Measurements from ENCODE around the gene PSD4.

Gene PSD4

DNA sequence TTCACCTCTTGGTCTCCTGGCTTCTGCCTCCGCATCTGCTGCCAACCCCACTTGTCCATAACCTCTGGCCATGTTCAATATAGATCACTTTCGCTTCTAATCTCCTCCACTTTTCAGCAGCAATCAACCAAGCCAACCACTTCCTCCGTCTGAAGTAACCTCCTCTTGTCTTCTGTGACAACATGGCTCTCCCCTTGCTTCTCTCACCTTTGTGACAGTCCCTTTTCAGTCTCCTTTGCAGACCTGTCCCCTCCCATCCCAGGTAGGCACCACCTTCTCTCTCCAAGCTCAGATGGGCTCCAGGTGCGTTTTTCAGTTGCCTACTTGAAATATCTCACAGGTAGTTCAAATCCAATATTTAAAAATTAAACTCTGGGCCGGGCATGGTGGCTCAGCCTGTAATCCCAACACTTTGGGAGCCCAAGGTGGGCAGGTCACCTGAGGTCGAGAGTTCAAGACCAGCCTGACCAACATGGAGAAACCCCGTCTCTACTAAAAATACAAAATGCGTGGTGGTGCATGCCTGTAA, 4.7 kb upstream of the PSD4 start:
- Mint-ChIP-seq H3K27me3 (no peaks in the 10 kb centered on the region), H3K4me3 (peak overlapping the region; percentile 3 to 36), H3K36me3 (peaks cover 9 to 13% of the 10 kb centered on the region in 2 donors), H3K27ac (peak overlapping the region; percentile 63), H3K4me1 (peaks cover 49 to 65% of the 10 kb centered on the region in 2 donors), H3K9me3 (peaks cover 4 to 5% of the 10 kb centered on the region in 2 donors)
- DNase-seq (no peak), ATAC-seq (replicated peaks) (peak; percentile 25 to 37)

DNA sequence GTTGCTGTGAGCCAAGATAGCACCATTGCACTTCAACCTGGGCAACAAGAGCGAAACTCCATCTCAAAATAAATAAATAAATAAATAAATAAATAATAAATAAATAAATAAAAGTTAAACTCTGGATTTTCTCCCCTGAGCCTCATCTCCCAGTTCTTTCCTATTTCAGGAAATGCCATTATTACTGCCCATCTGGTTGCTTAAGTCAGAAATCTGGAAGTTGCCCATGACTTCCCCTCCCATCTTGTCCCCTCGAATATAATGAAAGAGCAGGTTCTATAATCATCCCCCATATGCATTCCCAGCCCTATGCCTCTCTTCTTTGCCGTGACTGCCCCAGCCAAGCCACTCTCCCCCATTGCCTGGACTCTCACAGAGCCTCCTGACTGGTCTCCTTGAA, 4.2 kb upstream of the PSD4 start:
- Mint-ChIP-seq H3K27ac (peak overlapping the region; percentile 75), H3K36me3 (peaks cover 9 to 18% of the 10 kb centered on the region in 2 donors), H3K27me3 (no peaks in the 10 kb centered on the region), H3K4me3 (peak overlapping the region in 1 of 2 donors; percentile 2), H3K9me3 (peaks cover 4 to 5% of the 10 kb centered on the region in 2 donors), H3K4me1 (peaks cover 51 to 70% of the 10 kb centered on the region in 2 donors)
- ATAC-seq (replicated peaks) (no peak), DNase-seq (no peak)

DNA sequence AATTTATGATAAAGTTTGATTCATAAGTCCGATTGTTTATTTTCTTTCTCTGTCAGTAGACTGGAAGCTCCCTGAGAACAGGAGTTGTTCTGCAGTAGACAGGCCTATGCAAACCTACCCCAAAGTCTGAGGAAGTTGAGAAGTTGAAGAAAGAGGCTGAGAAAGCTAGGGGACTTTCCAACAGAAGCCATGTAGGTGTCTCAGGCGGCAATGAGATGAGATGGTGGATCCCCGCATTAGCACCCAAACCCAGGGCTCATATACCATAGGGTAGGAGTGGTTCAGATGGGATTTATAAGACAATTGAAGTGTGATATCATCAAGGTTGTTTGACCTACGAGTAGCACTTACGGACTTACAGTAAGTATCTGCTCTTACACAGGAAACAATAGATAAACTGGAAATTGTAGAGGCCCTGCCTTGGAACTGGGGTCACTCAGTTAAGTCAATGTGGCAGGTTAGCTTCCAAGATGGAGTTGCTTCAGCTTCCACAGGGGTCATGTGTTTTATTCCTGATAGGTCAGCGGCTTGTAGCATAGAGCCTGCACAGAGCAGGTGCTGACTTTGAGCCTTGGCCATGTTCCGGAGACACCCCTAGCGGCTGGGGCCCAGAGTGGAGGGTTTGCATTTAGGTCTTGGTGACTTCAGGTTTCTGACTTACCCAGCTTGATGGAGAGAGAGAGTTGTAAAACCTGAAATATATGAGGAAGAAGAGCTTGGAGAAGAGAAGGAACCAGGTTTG, 2.3 kb upstream of the PSD4 start:
- Mint-ChIP-seq H3K4me3 (peak overlapping the region in 1 of 2 donors; percentile 44), H3K36me3 (peaks cover 17 to 27% of the 10 kb centered on the region in 2 donors)
- no peak for DNase-seq

DNA sequence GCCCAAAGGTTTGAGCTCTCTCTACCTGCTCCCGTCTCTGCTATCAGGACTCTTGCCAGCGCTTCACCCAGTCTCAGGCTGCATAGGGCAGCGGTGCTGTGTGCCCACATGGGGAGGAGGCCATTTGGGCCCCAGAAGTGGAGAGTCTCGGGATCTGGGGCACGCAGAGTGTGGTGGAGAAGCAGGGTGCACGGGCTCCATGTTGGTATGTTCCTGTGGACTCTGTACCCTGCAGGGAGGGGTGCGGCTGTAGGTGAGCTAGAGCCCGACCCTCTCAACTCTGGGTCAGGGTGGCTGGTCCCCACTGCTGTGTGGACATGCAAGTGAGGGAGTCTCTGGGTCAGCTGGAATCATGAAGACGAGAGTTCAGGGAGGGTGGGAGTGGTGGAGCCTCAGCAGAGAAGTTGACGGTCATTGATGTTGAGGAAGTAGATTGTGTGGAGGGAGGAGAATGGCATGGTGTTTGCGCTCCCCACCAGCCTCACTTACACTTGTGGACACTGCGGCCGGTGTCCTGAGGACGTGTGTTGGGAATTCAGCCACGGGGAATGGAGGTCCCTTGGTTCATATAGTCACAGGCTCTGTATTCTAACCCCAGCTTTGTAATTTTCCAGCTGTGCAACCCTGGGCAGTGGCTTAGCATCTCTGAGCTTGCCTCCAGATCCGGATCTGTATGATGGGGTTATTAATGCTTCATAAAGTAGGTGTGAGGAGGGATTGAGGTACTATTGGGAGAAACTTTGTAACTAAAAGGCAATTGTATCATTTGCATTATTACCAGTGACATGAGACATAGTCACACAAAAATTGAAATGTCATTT, 840 bp upstream of the PSD4 start:
- peaks cover 25 to 38% of the 10 kb centered on the region in 2 donors for H3K36me3 Mint-ChIP-seq
- H3K4me1 Mint-ChIP-seq: peaks cover 62 to 82% of the 10 kb centered on the region in 2 donors
- H3K27ac Mint-ChIP-seq: peak overlapping the region; percentile 85
- peaks cover 4 to 5% of the 10 kb centered on the region in 2 donors for H3K9me3 Mint-ChIP-seq
- DNase-seq (no peak), ATAC-seq (replicated peaks) (no peak)
- no peaks in the 10 kb centered on the region for H3K27me3 Mint-ChIP-seq
- peak overlapping the region; percentile 81 to 82 for H3K4me3 Mint-ChIP-seq

More for the DNA sequence above, 2.3 kb upstream of the PSD4 start:
- no peak for ATAC-seq (replicated peaks)
- Mint-ChIP-seq H3K27ac (peak overlapping the region; percentile 92), H3K27me3 (no peaks in the 10 kb centered on the region), H3K9me3 (peaks cover 4 to 5% of the 10 kb centered on the region in 2 donors), H3K4me1 (peaks cover 55 to 84% of the 10 kb centered on the region in 2 donors)

DNA sequence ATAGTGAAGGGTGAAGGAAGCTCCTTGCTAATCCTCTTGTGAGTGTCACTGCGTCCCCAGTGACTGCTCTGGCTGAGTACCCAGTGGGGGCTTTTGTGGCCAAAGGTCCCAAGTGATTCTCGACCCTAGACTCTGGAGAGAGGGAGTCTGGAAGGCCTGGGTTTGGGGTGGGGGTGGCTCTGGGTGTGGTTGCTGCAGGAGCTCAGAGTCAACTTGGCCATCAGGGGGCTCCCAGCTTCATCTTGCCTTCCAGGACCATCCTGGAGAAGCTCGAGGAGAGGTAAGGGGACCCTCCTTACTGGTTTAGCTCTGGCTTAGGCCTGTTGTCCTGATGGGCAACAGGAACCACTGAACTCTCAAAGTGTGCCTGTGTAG, 592 bp downstream of the PSD4 start:
- ATAC-seq (replicated peaks): peak in 1 of 2 donors; percentile 0
- peak overlapping the region; percentile 85 for H3K27ac Mint-ChIP-seq
- peaks cover 61 to 82% of the 10 kb centered on the region in 2 donors for H3K4me1 Mint-ChIP-seq
- H3K9me3 Mint-ChIP-seq: peaks cover 4 to 5% of the 10 kb centered on the region in 2 donors
- peak overlapping the region; percentile 81 to 82 for H3K4me3 Mint-ChIP-seq
- no peak for DNase-seq
- no peaks in the 10 kb centered on the region for H3K27me3 Mint-ChIP-seq
- peaks cover 35 to 52% of the 10 kb centered on the region in 2 donors for H3K36me3 Mint-ChIP-seq

DNA sequence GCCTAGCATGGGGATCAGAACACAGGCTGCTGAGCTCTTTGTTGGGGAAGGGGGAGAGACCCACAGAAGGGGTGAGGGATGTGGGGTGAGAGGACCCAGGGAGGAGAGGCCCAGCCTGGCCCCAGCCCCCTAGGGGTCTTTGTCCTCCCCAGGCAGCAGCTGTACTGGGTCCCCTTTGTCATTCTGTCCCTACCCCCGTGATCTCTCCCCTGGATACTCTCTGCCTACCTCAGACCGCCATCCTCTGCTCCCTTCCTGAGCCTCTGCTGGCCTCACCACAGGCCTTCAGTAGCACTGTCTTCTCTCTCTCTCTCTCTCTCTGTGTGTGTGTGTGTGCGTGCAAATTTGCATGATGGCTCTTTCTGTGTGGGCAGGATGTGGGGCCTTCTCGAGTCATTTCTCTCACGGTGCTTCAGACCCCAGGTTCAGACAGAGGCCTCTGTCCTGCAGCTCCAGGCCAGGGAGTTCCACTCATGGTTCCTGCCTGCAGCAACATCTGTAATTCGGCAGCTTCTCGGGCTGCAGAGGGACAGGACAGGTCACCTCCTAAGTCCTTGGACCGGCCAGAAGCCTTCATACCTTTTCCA, 1.4 kb downstream of the PSD4 start:
- DNase-seq: peak; percentile 73
- Mint-ChIP-seq H3K4me1 (peaks cover 61 to 85% of the 10 kb centered on the region in 2 donors), H3K36me3 (peaks cover 35 to 56% of the 10 kb centered on the region in 2 donors), H3K27ac (peak overlapping the region; percentile 85), H3K27me3 (no peaks in the 10 kb centered on the region), H3K9me3 (peaks cover 4 to 5% of the 10 kb centered on the region in 2 donors), H3K4me3 (peak overlapping the region; percentile 81 to 82)
- ATAC-seq (replicated peaks): peak; percentile 74

DNA sequence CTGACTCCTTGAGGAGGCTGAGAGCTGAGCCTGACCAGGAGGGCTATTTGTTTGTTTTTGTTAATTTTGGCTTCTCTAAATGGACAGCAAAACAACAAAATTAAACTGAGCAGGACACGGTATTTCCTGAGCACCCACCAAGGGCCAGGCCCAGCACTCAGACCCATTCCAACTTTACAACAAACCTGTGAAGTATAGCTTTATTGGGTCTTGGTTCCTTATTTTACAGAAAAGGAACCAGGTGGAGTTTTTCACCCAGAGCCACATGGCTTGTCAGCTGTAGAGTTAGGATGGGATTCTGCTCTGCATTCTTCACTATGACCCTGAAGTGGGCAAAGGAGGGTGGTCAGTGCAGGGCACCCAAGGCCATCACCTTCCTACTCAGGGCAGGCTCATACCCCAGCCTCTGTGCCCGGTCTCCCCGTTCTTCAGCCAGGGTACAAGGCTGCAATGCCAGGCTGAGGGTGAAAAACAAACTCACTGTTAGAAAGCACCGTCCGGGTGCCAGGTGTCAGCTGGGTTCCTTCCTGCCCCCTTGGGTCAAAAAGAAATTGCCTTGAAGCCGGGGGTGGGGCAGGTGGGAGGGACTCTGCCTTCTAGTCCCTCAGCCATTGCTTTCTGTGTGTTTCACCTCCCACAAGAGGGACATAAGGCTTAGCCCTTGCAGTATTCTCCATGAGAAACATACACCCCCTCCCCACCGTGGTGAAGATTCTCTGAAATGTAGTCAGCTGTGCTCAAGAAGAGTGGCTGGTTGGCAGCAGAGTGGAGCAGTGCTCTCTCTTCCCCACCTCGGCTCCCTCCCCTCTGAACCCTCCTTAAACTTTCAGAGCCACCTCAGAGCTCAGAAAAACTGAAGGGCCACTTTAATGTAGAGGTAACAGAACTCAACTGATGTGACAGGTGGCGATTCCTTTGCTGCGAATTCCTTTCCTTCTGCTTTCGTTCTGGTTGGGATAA, 2.2 kb downstream of the PSD4 start:
- H3K9me3 Mint-ChIP-seq: peaks cover 3% of the 10 kb centered on the region in 2 donors
- no peak for DNase-seq
- H3K4me1 Mint-ChIP-seq: peaks cover 65 to 91% of the 10 kb centered on the region in 2 donors
- ATAC-seq (replicated peaks): peak; percentile 8 to 29
- H3K27ac Mint-ChIP-seq: peak overlapping the region; percentile 88
- peak overlapping the region; percentile 81 to 82 for H3K4me3 Mint-ChIP-seq
- H3K36me3 Mint-ChIP-seq: peaks cover 37 to 63% of the 10 kb centered on the region in 2 donors
- H3K27me3 Mint-ChIP-seq: no peaks in the 10 kb centered on the region

DNA sequence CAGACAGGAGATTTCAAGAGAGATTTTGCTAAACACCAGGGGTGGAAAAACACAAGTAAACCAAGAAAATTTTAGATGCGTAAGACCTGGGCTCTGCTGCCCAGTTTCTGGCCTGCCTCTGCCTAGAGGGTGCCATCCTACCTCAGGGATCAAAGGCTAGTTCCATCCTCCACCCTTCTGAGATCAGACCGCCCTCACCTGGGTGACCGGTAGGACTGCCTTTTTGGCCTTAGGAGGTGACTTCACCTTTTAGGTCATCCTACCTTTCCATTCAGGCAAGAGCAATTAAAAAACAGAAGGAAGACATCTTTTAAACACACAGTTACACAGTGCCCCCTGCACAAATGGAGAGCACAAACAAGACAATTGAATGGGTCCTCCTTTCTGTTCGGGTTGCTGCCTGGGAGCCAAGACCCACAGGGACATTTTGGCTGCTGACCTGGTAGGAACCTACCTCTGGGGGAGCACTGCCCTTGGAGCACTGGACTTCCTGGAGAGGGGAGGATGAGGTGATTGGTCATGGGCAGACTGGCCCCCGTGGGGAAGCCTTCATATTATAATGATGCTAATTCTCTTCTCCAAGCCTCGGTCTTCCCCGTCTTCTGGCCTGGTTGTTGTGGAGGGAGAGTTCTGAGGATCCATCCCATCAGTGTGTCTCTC, 3.1 kb downstream of the PSD4 start:
- Mint-ChIP-seq H3K27ac (peak overlapping the region; percentile 88), H3K4me3 (peak overlapping the region; percentile 81 to 82), H3K4me1 (peaks cover 62 to 91% of the 10 kb centered on the region in 2 donors), H3K36me3 (peaks cover 33 to 66% of the 10 kb centered on the region in 2 donors), H3K9me3 (no peaks in the 10 kb centered on the region), H3K27me3 (no peaks in the 10 kb centered on the region)
- ATAC-seq (replicated peaks) (no peak), DNase-seq (no peak)

DNA sequence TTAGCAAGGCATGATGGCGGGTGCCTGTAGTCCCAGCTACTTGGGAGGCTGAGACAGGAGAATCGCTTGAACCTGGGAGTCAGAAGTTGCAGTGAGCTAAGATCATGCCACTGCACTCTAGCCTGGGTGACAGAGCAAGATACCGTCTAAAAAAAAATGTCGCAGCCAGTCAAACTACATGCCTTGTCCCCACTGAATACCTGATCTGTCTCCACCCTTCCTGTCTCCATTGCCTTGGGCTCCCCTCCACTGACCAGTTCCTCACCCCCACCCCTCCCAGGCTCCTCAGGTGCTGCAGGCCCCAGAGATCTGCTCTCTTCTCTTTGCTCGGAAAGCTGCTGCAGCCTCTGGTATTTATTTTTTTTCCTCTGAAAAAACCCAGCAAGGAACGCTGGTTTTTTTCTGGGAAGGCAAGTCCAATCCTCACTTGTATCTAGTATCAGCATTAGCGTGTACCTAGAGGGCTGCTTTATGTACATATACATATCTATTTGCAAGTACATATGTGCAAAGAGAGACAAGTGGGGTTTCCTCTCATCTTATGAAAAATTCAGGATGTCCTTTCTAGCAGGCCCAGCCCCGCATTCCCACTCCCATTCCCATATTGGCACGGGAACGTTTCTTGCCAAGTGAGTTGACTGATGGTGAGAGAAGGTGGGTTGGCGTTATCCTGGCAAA, 4.4 kb downstream of the PSD4 start:
- Mint-ChIP-seq H3K27ac (peak overlapping the region; percentile 28), H3K36me3 (peaks cover 41 to 72% of the 10 kb centered on the region in 2 donors), H3K4me1 (peaks cover 60 to 91% of the 10 kb centered on the region in 2 donors), H3K9me3 (no peaks in the 10 kb centered on the region), H3K27me3 (no peaks in the 10 kb centered on the region), H3K4me3 (peak overlapping the region; percentile 26 to 48)
- ATAC-seq (replicated peaks) (no peak), DNase-seq (no peak)

DNA sequence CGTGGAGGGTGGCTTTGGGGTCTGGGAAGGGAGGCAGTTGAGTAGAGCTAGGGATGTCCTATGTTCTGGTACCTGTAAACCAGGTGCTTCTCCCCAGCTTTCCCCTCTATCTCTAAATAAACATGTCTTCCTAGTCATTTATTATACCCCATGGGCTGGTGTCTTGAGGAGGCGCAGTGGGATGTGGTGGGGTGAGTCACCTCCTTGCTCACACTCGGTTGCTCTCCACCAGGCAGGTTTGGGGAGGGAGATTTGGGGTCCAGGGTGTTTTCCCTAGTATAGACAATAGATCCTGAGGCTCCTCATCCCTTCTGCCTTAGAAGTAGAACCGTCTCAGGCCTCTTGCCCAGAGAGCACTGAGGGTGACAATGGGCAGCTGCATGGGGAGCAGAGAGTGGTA, 5.1 kb downstream of the PSD4 start:
- Mint-ChIP-seq H3K36me3 (peaks cover 43 to 75% of the 10 kb centered on the region in 2 donors), H3K9me3 (no peaks in the 10 kb centered on the region), H3K4me1 (peaks cover 61 to 91% of the 10 kb centered on the region in 2 donors), H3K4me3 (peak overlapping the region; percentile 14 to 67), H3K27me3 (no peaks in the 10 kb centered on the region), H3K27ac (peak overlapping the region; percentile 78)
- ATAC-seq (replicated peaks) (no peak), DNase-seq (no peak)

DNA sequence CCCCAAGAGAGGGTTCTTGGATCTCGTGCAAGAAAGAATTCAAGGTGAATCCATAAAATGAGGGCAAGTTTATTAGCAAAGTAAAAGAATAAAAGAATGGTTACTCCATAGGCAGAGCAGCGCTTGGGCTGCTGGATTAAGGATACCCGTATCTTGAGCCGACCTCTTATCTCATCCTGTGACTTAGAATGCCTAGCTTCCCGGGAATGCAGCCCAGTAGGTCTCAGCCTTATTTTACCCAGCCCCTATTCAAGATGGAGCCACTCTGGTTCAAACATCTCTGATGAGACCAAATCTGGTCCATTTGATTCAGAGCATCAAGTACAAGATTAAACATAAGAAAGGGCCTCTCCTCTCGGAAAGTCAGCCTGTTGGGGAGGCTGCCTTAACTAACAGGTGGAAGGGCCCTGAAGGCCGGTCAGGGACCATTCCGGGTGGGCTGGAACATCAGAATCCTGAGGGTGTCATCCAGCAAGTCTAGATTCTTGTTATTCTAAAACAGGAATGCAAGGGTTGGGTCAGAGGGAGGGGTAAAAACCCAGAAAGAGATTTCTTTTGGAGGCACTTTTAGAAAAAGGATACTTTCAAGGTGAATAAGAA, 5.8 kb downstream of the PSD4 start:
- Mint-ChIP-seq H3K9me3 (no peaks in the 10 kb centered on the region), H3K36me3 (peaks cover 42 to 71% of the 10 kb centered on the region in 2 donors), H3K27me3 (no peaks in the 10 kb centered on the region), H3K27ac (peak overlapping the region; percentile 78), H3K4me3 (peak overlapping the region in 1 of 2 donors; percentile 14), H3K4me1 (peaks cover 60 to 88% of the 10 kb centered on the region in 2 donors)
- no peak for ATAC-seq (replicated peaks)
- DNase-seq: no peak

Measured in stimulated activated naive B cell treated with anti-CD40 and anti-IgM and Interleukin-4, amounts not matched to agents 10 μg/mL and 1 μg/mL and 100 μg/mL, for 72 hours (primary cell).